Adrenal gland (tissue), 5 donors: ENCODE measurements around the gene CEL.
"Not testable (repeated sequence)": the region's sequence is repeated elsewhere in the genome, so short reads cannot be mapped to it uniquely, and the experiment has no call there.

Experiments used
- POLR2A ChIP-seq, 2 donors: fragments of 450-650 bp; IDR thresholded peaks; one replicate each; pipeline ENCODE4 v1.6.1; 2017; ENCODE audit warnings: antibody characterized with exemption in 2 of 2, mild to moderate bottlenecking in 2 of 2, moderate library complexity in 1 of 2
- TF ChIP-seq, protein P1 (sequence below), 6 experiments: fragments of 450-650 bp in 4 of 6; fragments of 200-600 bp in 2 of 6; sonication (generic) in 1 of 6; IDR thresholded peaks; 1 replicate in 5 of 6; 2 replicates in 1 of 6; pipeline versions ENCODE4 v1.5.1 to v1.8.0; 2016 to 2021; ENCODE audit warnings: antibody characterized with exemption in 6 of 6, mild to moderate bottlenecking in 2 of 6, moderate library complexity in 1 of 6
- donor health status: DM: no; HTN: no; CAD: no.

- not testable (repeated sequence) for TF ChIP-seq POLR2A (IDR thresholded peaks at IDR 0.05)
- TF ChIP-seq, protein P1, sequence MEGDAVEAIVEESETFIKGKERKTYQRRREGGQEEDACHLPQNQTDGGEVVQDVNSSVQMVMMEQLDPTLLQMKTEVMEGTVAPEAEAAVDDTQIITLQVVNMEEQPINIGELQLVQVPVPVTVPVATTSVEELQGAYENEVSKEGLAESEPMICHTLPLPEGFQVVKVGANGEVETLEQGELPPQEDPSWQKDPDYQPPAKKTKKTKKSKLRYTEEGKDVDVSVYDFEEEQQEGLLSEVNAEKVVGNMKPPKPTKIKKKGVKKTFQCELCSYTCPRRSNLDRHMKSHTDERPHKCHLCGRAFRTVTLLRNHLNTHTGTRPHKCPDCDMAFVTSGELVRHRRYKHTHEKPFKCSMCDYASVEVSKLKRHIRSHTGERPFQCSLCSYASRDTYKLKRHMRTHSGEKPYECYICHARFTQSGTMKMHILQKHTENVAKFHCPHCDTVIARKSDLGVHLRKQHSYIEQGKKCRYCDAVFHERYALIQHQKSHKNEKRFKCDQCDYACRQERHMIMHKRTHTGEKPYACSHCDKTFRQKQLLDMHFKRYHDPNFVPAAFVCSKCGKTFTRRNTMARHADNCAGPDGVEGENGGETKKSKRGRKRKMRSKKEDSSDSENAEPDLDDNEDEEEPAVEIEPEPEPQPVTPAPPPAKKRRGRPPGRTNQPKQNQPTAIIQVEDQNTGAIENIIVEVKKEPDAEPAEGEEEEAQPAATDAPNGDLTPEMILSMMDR (IDR thresholded peaks at IDR 0.05), result not testable (repeated sequence)
Measured at GRCh38 chr9:133081957-133082644, 20.3 kb downstream of the CEL start.
